Hematopoietic multipotent progenitor cell treated with erythropoietin and hydrocortisone succinate and interleukin-3 and kit ligand, for 17 days (in vitro differentiated cells): ENCODE measurements around the gene ZNF593OS.
A peak's percentile ranks its signal among the peaks of the same experiment; 100 is the strongest.

Experiments
- DNase-seq: peaks from one replicate; pipeline ENCODE4 v3.0.0-alpha.2; 2015; ENCODE audit warnings: low spot score

ZNF593OS gene

DNA sequence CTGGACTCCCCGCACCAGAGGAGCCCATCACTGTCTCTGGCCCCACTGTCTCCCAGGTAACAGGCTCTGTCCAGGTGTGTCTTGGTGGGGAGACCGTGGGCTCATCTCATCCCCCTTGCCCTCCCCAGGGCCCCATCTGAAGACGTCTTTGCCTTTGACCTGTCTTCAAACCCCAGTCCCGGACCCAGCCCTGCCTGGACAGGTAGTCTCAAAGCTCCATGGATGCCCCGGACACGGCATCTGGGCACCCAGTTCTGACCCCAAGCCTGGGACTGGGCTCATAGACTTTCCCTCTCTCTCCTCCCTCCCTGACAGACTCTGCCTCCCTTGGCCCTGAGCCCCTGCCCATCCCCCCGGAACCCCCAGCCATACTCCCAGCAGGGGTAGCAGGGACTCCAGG lies 12.5 kb upstream of the ZNF593OS start:
- no peak for DNase-seq

DNA sequence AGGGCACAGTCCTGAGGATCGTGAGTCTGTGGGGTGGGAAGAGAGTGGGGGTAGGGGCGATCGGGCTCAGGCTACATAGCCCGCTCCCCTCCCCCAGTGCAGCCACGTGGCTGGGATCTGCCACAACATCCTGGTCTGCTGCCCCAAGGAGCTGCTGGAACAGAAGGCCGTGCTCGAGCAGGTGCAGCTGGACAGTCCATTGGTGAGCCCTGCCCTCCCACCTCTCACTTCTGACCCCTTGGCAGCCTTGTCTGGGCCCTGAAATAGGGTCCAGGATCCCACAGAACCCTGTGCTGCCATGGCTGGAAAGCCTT lies 10.7 kb upstream of the ZNF593OS start:
- DNase-seq: no peak

GRCh38 chr1:26181586-26182382 lies 10.2 kb upstream of the ZNF593OS start:
- DNase-seq: no peak

DNA sequence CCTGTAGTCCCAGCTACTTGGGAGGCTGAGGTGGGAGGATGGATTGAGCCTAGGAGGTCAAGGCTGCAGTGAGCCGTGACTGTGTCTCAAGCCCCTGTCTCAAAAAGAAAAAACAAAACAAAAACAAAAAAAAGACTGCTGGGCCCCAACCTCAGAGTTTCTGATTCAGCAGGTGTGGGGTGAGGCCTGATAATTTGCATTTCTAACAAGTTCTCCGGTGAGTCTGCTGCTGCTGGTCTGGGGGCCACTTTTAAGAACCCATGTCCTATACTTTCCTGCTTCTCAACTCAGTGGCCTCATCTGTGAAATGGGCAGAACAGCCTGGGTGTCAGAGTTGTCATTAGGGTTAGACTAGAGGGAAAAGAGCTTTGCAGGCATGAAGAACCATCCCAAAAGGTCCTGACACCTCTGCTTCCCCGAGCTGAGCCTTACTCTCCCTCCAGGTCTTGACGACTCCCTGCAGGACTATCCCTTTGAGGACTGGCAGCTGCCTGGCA lies 8.4 kb upstream of the ZNF593OS start:
- no peak for DNase-seq

DNA sequence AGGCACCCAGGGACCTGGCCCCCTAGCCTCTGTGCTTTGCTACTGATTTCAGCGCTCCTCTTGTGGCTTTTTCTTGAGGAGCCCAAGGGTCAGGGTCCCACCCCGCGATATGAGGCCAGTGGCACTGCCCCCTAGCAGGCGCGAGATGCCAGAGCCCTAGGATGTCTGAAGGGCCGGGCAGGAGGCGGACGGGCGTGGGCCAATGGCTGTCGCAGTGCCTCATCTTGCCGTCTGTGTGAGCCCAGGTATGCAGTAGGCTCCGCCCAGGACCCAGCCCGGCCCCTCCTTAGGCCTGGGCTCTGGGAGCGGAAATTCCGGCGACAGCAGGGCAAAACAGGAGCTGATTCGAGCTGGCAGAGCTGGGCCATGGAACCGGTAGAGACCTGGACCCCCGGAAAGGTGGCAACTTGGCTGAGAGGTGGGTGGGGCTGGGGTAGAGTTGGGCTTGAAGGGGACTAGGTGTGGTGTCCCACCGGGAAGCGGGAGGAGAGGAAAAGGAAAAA lies 5.6 kb upstream of the ZNF593OS start, which contains the start of gene CNKSR1:
Gene CNKSR1 (plus strand): TSS at position 310 of the 503 bp plus-strand sequence. CDS start 57 bp downstream, at position 367.
- DNase-seq: no peak

GRCh38 chr1:26175346-26175745 lies 3.7 kb upstream of the ZNF593OS start:
- DNase-seq: no peak

DNA sequence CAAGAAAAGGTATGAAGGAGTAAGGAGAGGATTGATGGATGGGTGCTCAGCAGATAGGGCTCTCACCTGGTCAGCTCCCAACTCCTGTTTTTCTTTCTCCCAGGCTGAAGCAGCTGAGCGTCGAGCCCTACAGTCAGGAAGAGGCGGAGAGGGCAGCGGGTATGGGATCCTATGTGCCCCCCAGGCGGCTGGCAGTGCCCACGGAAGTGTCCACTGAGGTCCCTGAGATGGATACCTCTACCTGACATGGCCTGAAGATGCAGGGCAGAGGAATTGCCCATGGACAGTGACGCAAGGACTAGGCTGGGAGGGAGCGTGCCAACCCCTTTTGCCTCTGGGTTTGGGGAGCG lies 1.2 kb downstream of the ZNF593OS start:
- DNase-seq: no peak

DNA sequence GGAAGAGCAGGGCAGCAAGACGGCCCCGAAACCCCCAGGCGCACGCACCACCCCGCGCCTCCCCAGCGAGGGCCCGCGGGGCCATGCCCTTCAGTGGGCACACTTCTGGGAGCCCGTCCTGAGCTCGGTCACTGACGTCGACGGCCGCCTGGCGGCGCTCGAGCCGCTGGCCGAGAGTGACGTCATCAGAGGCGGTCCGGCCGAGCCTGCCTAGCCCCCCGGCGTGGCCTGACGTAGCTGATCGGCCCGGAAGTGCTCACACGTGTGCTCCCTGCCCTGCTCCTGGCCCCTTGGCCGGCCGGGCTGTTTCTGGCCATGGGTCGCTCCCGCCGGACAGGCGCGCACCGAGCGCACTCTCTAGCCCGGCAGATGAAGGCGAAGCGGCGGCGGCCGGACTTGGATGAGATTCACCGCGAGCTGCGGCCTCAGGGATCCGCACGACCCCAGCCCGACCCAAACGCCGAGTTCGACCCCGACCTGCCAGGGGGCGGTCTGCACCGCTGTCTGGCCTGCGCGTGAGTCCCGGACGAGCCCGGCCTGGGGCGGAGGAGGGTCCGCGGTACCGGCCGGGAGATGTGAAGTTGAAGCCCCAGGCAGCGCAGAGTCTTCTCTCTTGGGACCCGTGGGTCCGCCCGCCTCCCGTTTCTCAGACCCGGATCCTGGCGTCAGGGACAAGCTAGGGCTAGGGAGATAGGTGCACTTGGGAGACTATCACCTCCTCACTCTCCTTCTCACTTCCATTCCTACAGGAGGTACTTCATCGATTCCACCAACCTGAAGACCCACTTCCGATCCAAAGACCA lies 1.8 kb downstream of the ZNF593OS start, which contains the start of gene ZNF593:
Gene ZNF593 (plus strand): TSS at position 240 of the 803 bp plus-strand sequence. CDS start 76 bp downstream, at position 316.
- peak; percentile 92 for DNase-seq

DNA sequence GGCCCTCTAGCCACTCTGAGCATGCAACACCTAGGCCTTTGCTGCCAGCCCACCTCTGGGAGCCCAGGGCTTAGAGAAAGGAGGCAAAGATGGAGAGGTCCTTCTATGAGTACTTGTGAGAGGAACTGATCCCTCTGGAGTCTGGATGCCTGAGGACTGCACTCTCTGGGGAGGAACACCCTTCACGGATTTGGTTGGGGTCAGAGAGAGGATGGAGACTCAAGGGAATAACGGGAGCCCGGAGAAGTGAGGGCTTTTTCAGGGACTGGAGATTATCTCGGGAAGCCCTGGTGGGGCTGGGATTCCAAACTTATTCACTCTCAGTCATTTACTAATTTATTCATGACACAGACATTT lies 2.5 kb downstream of the ZNF593OS start:
- no peak for DNase-seq

- no peak for DNase-seq
These were observed 3.0 kb downstream of the ZNF593OS start, which contains the start of gene C1orf232 for GRCh38 chr1:26168410-26169197. Gene C1orf232, minus strand, starts transcription at chr1:26168963. Its CDS starts 464 bp downstream, at chr1:26168499.

DNA sequence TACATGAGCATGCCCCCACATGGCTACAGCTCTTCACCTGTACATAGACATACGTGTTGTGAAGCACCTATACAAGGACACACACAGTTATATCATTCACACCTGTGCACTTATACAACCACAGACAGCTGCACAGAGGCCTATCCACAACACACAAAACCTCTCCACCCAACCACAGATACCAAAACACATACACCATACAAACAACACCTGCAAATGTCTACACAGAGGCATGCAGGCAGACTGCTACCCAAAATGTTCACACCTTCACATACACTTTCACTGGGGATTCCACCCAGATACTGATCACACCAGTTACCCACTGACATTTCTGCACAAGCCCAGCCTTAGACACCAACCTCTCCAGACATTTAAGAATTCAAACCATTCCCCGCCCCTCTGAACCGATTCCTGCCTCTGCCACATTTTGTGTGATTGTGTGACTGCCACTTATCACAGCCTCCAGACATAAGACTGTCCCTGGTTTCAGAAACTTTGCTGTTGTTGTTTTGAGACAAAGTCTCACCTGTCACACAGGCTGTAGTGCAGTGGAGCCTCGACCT lies 4.8 kb downstream of the ZNF593OS start:
- DNase-seq: no peak

DNA sequence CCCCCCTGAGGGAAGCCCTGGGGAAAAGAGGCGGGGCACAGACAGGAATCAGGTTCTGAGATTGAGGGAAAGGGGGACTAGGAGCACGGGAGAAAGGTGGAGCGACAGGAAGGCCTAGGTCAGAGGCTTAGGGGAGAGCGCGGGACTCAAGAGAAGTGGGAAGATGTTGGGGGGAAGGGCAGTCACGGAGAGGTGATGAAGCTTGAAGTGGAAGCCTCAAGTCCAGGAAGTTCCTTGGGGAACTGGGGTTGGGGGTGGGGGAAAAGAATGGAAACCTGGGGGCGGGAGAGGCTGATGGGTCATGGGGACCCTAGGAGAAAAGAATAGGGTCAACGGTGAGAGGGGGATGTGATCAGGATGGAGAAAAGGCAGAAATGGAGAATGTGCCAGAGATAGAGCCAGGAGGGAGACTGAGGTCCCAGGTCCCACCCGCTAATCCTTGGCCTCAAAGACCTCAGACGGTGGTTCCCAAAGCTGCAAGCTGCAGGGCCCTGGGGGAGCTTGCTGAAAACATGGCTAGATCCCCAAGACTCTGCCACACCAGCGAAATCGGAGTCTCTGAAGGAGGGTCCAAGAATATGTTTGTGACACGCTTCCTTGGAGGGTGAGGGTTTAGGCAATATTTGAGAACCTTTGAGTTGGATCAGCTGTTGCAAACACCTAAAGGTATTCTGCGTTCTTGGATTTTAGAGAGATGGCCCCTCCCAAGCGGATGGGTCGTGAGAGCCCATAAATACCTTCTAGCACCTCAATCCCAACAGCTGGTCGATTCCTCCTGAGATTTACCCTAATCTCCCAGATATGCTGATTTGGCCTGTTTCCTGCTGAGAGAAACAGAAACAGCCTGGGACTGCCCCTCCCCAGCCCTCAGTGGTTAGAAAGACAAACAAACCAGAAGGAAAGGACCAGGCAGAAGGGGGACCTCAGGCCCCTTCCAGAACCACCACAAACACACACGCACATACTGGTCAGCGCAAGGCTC lies 6.5 kb downstream of the ZNF593OS start:
- no peak for DNase-seq

DNA sequence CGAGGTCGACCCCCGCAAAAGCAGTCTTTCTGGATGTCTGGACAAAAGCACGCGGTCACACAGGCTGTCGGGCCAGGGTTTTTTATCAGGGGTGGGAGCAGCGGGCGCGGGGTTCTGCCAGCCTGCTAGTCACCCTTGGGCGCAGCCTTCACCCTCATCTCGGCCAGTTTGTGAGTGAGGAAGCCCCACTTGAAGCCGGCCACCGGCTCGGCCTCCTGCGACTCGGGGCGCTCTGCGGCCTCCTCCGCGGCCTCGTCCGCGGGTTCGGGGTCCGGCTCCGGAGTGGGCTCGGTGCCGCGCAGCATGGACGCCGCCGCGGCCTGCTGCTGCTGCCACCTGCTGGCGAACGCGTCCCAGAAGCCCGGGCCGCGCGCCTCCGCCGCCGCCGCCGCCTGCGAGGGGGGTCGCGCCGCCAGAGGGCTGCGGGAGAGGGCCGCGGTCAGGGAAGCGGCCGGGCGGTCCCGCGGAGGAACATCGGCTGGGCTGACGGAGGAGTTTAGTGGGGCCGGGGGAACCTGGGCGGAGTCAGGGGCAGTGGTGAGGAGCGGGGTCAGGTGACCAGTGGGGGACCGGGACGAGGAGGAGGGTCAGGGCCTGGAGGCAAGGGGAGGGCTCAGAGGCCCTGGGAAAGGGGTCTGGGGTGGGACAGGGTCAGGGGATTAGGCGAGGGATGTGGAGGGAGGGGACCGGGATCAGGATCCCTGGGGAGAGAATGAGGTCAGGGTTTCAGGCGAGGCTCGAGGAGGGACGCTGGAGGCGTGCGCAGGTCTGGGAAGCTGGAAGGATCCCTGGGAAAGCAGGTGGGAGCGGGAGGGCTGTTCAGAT lies 7.4 kb downstream of the ZNF593OS start:
- peak; percentile 42 for DNase-seq

GRCh38 chr1:26163684-26164035 lies 8.0 kb downstream of the ZNF593OS start:
- no peak for DNase-seq

DNA sequence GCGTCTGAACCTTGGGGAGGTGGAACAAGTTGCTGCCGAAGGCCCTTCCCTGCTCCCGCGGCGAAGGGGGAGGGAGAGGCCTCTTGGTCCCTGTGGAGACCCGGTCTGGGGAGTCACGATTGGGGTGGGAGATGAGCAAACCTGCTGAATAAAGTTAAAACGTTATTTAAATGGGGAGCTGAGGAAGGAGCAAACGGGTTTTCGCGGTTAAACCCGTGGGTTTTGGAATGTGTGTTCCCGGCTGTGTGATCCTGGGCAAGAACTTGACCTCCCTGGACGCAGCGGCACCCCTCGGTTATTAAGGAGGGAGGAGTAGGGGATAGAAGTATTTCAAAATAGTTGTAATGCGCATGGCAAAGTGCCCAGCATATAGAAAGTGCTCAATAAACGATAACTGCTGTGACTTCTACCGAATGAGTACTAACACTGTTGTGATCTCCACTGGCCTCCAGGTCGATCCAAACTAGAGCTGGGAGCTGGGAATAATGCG lies 9.4 kb downstream of the ZNF593OS start:
- no peak for DNase-seq

DNA sequence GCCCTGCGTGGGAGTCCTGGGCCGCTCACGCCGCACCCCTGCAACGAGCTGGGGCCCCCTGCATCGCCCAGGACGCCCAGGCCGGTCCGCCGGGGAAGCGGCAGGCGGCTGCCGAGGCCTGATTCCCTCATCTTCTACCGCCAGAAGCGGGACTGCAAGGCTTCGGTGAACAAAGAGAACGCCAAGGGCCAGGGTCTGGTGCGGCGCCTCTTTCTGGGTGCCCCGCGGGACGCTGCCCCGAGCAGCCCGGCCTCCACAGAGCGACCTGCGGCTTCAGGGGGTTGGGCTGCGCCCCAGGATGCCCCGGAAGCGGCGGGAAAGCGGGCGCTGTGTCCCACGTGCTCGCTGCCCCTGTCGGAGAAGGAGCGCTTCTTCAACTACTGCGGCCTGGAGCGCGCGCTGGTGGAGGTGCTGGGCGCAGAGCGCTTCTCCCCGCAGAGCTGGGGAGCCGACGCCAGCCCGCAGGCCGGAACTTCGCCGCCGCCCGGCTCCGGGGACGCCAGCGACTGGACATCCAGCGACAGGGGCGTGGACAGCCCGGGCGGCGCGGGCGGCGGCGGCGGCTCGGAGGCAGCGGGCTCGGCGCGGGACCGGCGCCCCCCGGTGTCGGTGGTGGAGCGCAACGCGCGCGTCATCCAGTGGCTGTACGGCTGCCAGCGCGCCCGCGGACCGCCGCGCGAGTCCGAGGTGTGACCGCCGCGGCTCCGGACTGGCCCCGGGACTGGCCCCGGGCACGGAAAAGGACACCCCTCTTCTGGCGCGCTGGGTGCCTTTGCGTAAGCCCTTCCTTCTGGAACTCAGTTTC lies 10.0 kb downstream of the ZNF593OS start:
- DNase-seq: peak; percentile 46

DNA sequence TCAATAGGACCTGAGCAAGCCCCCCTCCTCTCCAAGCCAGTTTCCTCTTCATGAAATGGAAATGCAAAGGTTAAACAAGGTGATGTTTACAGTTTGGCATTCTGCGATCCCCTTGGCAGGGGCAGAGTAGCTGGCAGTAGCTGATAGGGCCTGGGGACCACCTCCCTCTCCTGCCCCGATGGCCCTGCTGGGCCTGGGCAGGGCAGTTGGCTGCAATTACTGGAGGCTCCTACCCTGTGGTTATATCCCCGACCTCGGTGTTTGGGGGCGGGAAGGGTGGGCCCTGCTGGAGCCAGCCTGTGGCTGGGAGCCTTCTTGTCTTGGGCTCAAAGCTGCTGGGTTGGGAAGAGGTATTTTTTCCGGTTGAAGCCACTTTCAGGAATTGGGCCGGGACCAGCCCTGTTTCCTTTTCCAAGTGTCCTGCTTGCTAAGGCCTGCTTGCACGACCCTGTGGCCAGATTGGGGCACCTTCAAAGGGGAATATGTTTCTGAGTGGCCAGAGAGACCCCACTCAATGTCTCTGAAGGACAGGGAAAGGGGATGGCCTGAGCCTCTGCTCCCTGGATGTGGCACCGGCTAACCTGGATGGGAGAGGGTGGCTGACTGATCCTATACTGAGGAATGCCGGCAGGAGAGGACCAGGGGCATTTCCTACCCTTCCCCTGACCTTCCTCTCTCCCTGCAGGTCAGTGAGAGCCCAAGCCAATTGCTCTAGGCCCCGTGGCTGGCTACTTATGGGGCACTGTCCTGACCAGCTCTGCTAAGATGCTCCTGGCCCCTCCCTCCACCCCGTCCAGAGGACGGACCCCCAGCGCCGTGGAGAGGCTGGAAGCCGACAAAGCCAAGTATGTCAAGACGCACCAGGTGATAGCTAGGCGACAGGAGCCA lies 10.9 kb downstream of the ZNF593OS start:
- peak; percentile 29 for DNase-seq

DNA sequence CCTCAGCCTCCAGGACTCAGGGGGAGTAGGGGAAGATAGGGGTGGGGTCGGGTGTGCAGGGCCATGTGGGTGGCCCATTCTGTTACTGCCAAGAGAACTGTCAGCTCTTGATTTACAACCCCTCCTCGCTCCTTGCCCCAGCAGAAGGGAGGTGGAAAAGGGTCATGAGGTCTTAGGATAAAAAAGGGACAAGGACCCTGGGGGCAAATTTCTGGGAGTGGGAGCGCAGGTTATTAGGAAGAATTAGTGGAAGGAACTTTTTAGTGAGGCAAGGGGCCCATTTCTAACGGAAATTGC lies 11.9 kb downstream of the ZNF593OS start:
- no peak for DNase-seq
